HepG2 (cell line): ENCODE results near the gene ADAMTS14. TPM values are rescaled to one million over a fixed set of nuclear protein-coding genes. Genes with fewer than 3 reads are reported as not detected.

Experiments used
- ATAC-seq: fragments of 200-7000 bp; cut with Tn5 transposase; 3 replicates; pipeline ENCODE4 v1.9.1; 2020; ENCODE audit warnings: mild to moderate bottlenecking, moderate library complexity
- BruUV-seq: library from RNA; stranded (reverse); fragments of 400-500 nt; replicated peaks from 2 replicates; lab custom pipeline; 2021; lab: Mats Ljungman, UMichigan
- CTCF ChIA-PET: fragments of 300-600 bp; formaldehyde crosslinking; extraction: SDS; loops from one replicate; lab custom pipeline; 2021; ENCODE audit warnings: low total read pairs, inconsistent platforms, low intra/inter-chr PET ratio; lab: Yijun Ruan, JAX
- POLR2A ChIA-PET: fragments of 350-600 bp; sonication (Branson Sonifier 250); formaldehyde crosslinking; loops from one replicate; lab custom pipeline; 2020; ENCODE audit warnings: antibody characterized with exemption, inconsistent platforms; lab: Yijun Ruan, JAX
- DNase-seq: peaks from one replicate; pipeline ENCODE4 v3.0.0-alpha.2; 2015; ENCODE audit warnings: low spot score
- FAIRE-seq: peaks from 3 replicates; lab custom pipeline; 2011; peaks lifted over from hg19 to GRCh38; lab: Jason Lieb, UNC
- H2AFZ ChIP-seq: one replicate; pipeline ENCODE4 v1.6.1; 2011; ENCODE audit warnings: low read length, inconsistent platforms
- H3K27ac ChIP-seq: fragments of 300-600 bp; 3 replicates; pipeline ENCODE4 v1.8.0; 2011; ENCODE audit warnings: mixed run types, mild to moderate bottlenecking, mixed read lengths, low read length, inconsistent platforms; ENCODE audit not compliant: insufficient read depth; ENCODE audit errors: extremely low read length
- H3K27me3 ChIP-seq, 2 experiments: fragments of 200-600 bp in 1 of 2; 2 replicates in 1 of 2; 3 replicates in 1 of 2; pipeline versions ENCODE4 v1.6.0 to v1.8.0; 2011; ENCODE audit warnings: low read length in 2 of 2, mild to moderate bottlenecking in 2 of 2, moderate library complexity in 2 of 2, inconsistent platforms in 1 of 2; ENCODE audit not compliant: insufficient read depth in 2 of 2, control insufficient read depth in 1 of 2
- H3K36me3 ChIP-seq, 2 experiments: fragments of 200-600 bp in 1 of 2; replicated peaks in 1 of 2; 2 replicates in 1 of 2; 3 replicates in 1 of 2; pipeline versions ENCODE4 v1.5.1 to v1.8.0; 2011; ENCODE audit warnings: low read length in 2 of 2, inconsistent platforms in 1 of 2; ENCODE audit not compliant: insufficient read depth in 2 of 2, control insufficient read depth in 1 of 2
- H3K4me1 ChIP-seq: 2 replicates; pipeline ENCODE4 v1.5.1; 2012; ENCODE audit warnings: low read length, inconsistent platforms; ENCODE audit not compliant: insufficient read depth
- H3K4me2 ChIP-seq: 2 replicates; pipeline ENCODE4 v1.6.0; 2011; ENCODE audit warnings: low read depth, low read length, inconsistent platforms
- H3K4me3 ChIP-seq, 3 experiments: fragments of 200-600 bp in 1 of 3; sonication (generic), shearing (Covaris generic) in 1 of 3; replicated peaks in 1 of 3; 2 replicates each; pipeline ENCODE4 v1.5.1; 2011 to 2016; ENCODE audit warnings: low read length in 3 of 3, inconsistent platforms in 2 of 3, low read depth in 2 of 3, mild to moderate bottlenecking in 2 of 3, control low read depth in 1 of 3, mixed read lengths in 1 of 3; ENCODE audit not compliant: insufficient read depth in 1 of 3
- H3K79me2 ChIP-seq: one replicate; pipeline ENCODE4 v1.6.1; 2011; ENCODE audit warnings: low read length, inconsistent platforms; ENCODE audit not compliant: insufficient read depth
- H3K9ac ChIP-seq: 2 replicates; pipeline ENCODE4 v1.6.0; 2011; ENCODE audit warnings: mild to moderate bottlenecking, low read depth, low read length, inconsistent platforms; ENCODE audit not compliant: insufficient read depth
- H3K9me3 ChIP-seq: 2 replicates; pipeline ENCODE4 v1.5.1; 2012; ENCODE audit warnings: mild to moderate bottlenecking, low read length
- H4K20me1 ChIP-seq: 2 replicates; pipeline ENCODE4 v1.6.0; 2011; ENCODE audit warnings: inconsistent platforms, mild to moderate bottlenecking, low read length, moderate library complexity; ENCODE audit not compliant: insufficient read depth
- AKAP8 ChIP-seq: sonication (generic); formaldehyde crosslinking; IDR thresholded peaks from 2 replicates; pipeline ENCODE4 v1.5.1; 2020; ENCODE audit warnings: mild to moderate bottlenecking, missing genetic modification reagents
- ESRRA ChIP-seq: sonication (generic); formaldehyde crosslinking; IDR thresholded peaks from 2 replicates; pipeline ENCODE4 v1.5.1; 2020; ENCODE audit warnings: mild to moderate bottlenecking, low read depth, missing genetic modification reagents
- FOXO4 ChIP-seq: sonication (generic); formaldehyde crosslinking; conservative IDR thresholded peaks from 2 replicates; pipeline ENCODE4 v1.8.1; 2023; ENCODE audit warnings: missing genetic modification reagents
- JUNB ChIP-seq: sonication (generic); formaldehyde crosslinking; IDR thresholded peaks from 2 replicates; pipeline ENCODE4 v1.8.0; 2022; ENCODE audit warnings: missing genetic modification reagents, mild to moderate bottlenecking, borderline replicate concordance
- PHF20 ChIP-seq: sonication (generic); formaldehyde crosslinking; IDR thresholded peaks from 2 replicates; pipeline ENCODE4 v1.5.0; 2020; ENCODE audit warnings: mild to moderate bottlenecking, missing genetic modification reagents
- ZBTB14 ChIP-seq: sonication (generic); formaldehyde crosslinking; IDR thresholded peaks from 2 replicates; pipeline ENCODE4 v1.4.0; 2020; ENCODE audit warnings: missing genetic modification reagents
- ZBTB7B ChIP-seq: sonication (generic); formaldehyde crosslinking; IDR thresholded peaks from 2 replicates; pipeline ENCODE4 v1.4.0; 2020; ENCODE audit warnings: missing genetic modification reagents
- WGBS: methylation state at CpG from one replicate; pipeline ENCODE4 v1.1.6; 2017; ENCODE audit warnings: low lambda C conversion rate; 5-methylcytosine and 5-hydroxymethylcytosine counted together
- in situ Hi-C: cut with HindIII; loops from 2 replicates; pipeline ENCODE4 v1.10.0; 2017; ENCODE audit warnings: low pct_unique_long_range_greater_than_20kb; ENCODE audit not compliant: extremely low pct_ligation_motif_present
- intact Hi-C: fragments of 100-400 bp; cut with micrococcal nuclease; formaldehyde crosslinking; loops from one replicate; pipeline ENCODE4 v1.10.0; 2022; ENCODE audit not compliant: unreplicated experiment
- polyA plus RNA-seq, 8 experiments: library from polyadenylated mRNA; depleted of rRNA in 3 of 8; stranded (reverse) in 7 of 8; unstranded in 1 of 8; fragments of >200 nt; fragmentation: Illumina TruSeq in 4 of 8; extraction: Trizol in 4 of 8; gene quantifications; 2 replicates each; pipeline versions ENCODE4 v1.2.1 to v1.2.3, GENCODE V29; 2011 to 2016; ENCODE audit warnings: low read depth in 4 of 8, missing spikeins in 1 of 8, mixed read lengths in 1 of 8; ENCODE audit not compliant: insufficient read depth in 1 of 8
- total RNA-seq, 5 experiments: library from RNA; depleted of rRNA; stranded (reverse); fragments of >200 nt; fragmentation: Illumina TruSeq; extraction: Trizol; gene quantifications; 2 replicates each; pipeline ENCODE4 v1.2.3, GENCODE V29; 2016; ENCODE audit warnings: low read depth in 1 of 5

ADAMTS14 gene
- total and polyA plus RNA-seq, 2 of the 13 experiments (the other 11 are each of a cell fraction or from before 2014, with no cell fraction given), result 0.04 to 0.07 TPM

- H4K20me1 ChIP-seq, result no peaks in the 10 kb centered on the region
- BruUV-seq, result no TSS peak
- no peaks in the 10 kb centered on the region for H3K9me3 ChIP-seq
- ChIA-PET POLR2A (no interaction called here), CTCF (no interaction called here)
- no peak for FAIRE-seq
- H2AFZ ChIP-seq, result no peak overlapping the region
- H3K27me3 ChIP-seq, result peaks cover 0 to 1% of the 10 kb centered on the region in 2 experiments; a peak in 2 of 5 replicates
- H3K36me3 ChIP-seq, result no peaks in the 10 kb centered on the region
- TF ChIP-seq JUNB (CRISPR knock-in tag) (no peak), AKAP8 (CRISPR knock-in tag) (no peak), ZBTB7B (CRISPR knock-in tag) (no peak), PHF20 (no peak), FOXO4 (CRISPR knock-in tag) (no peak), ESRRA (no peak), ZBTB14 (CRISPR knock-in tag) (no peak)
- no peaks in the 10 kb centered on the region for H3K79me2 ChIP-seq
- in situ Hi-C loops (no loop called here), intact Hi-C loops (no loop called here)
- H3K27ac ChIP-seq, result no peak overlapping the region
- no peak overlapping the region for H3K4me3 ChIP-seq
- no peak overlapping the region for H3K9ac ChIP-seq
- H3K4me2 ChIP-seq, result no peak overlapping the region
- DNase-seq, result no peak
- no peak for ATAC-seq
- WGBS, result 44% methylated on average over 1 of the region's 1 CpG
- 0 out of 2 replicates have a peak, but pooled peaks cover 4% of the 10 kb centered on the region for H3K4me1 ChIP-seq
These were observed 129.5 kb downstream of the ADAMTS14 start for GRCh38 chr10:70801854-70802253.
